ENCODE data around the gene TAAR8.
A peak's percentile ranks its signal among the peaks of the same experiment; 100 is the strongest.
"Not testable (repeated sequence)": the region's sequence is repeated elsewhere in the genome, so short reads cannot be mapped to it uniquely, and the experiment has no call there.

TAAR8 gene

GRCh38 chr6:132544826-132545225, 7.6 kb upstream of the TAAR8 start:
- no peak for DNase-seq (ENCODE audit: low spot score)

- DNase-seq (ENCODE audit: low spot score): no peak
Observed at GRCh38 chr6:132548746-132549463, 3.6 kb upstream of the TAAR8 start.

- DNase-seq (ENCODE audit: low spot score): no peak
Observed at GRCh38 chr6:132551214-132551613, 1.3 kb upstream of the TAAR8 start.

- not testable (repeated sequence) for DNase-seq (ENCODE audit: low spot score)
Observed at GRCh38 chr6:132560087-132560486, 7.6 kb downstream of the TAAR8 start.

- DNase-seq (ENCODE audit: low spot score): no peak
Observed at GRCh38 chr6:132566404-132566803, 13.9 kb downstream of the TAAR8 start.

- no peak for DNase-seq (ENCODE audit: low spot score)
Observed at GRCh38 chr6:132567566-132567965, 15.1 kb downstream of the TAAR8 start.

- no peak for DNase-seq (ENCODE audit: low spot score)
Observed at GRCh38 chr6:132568611-132569010, 16.1 kb downstream of the TAAR8 start.

GRCh38 chr6:132569170-132569569, 16.7 kb downstream of the TAAR8 start:
- DNase-seq (ENCODE audit: low spot score): no peak

- no peak for DNase-seq (ENCODE audit: low spot score)
Observed at GRCh38 chr6:132570221-132570777, 17.8 kb downstream of the TAAR8 start, which contains the start of gene TAAR6. Gene TAAR6 (plus strand): TSS chr6:132570322. CDS start chr6:132570322, 0 bp downstream.

GRCh38 chr6:132571774-132572173, 19.3 kb downstream of the TAAR8 start:
- no peak for DNase-seq (ENCODE audit: low spot score)

- DNase-seq (ENCODE audit: low spot score): no peak
Observed at GRCh38 chr6:132584698-132585097, 32.2 kb downstream of the TAAR8 start.

GRCh38 chr6:132587424-132587823, 35.0 kb downstream of the TAAR8 start:
- DNase-seq (ENCODE audit: low spot score): no peak

- DNase-seq (ENCODE audit: low spot score): no peak
Observed at GRCh38 chr6:132589454-132589853, 37.0 kb downstream of the TAAR8 start, which contains the start of gene TAAR5. Gene TAAR5 (minus strand): TSS chr6:132589741. CDS start chr6:132589686, 55 bp downstream.

GRCh38 chr6:132590362-132590761, 37.9 kb downstream of the TAAR8 start:
- DNase-seq (ENCODE audit: low spot score): no peak

GRCh38 chr6:132592855-132593254, 40.4 kb downstream of the TAAR8 start:
- DNase-seq (ENCODE audit: low spot score): no peak

GRCh38 chr6:132596201-132596600, 43.7 kb downstream of the TAAR8 start:
- no peak for DNase-seq (ENCODE audit: low spot score)

GRCh38 chr6:132598473-132598872, 46.0 kb downstream of the TAAR8 start:
- DNase-seq (ENCODE audit: low spot score): peak; percentile 31

- DNase-seq (ENCODE audit: low spot score): not testable (repeated sequence)
Observed at GRCh38 chr6:132600900-132601299, 48.4 kb downstream of the TAAR8 start.
